ENCODE measurements around the gene NBPF3.

DNA sequence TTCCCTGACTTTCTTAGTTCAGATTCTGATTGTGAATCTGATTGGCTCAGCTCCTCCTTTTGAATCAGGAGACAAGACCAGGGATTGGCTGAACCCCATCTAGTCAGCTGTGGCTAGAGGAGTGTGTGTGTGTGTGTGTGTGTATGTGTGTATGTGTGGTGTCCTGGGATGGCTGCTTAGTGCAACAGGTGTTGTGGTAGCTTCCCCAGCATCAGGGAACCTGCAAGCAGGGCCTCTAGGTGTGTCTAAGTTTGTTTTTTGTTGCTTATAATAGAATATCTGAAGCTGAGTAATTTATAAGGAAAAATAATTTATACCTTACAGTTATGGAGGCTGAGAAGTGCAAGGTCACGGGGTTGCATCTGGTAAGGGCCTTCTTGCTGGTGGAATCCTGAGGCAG lies 56.1 kb downstream of the NBPF3 start:
- TF ChIP-seq TARDBP (IDR thresholded peaks at IDR 0.05) (no peak), ELF4 (IDR thresholded peaks at IDR 0.05) (no peak), L3MBTL2 (conservative IDR thresholded peaks at IDR 0.05) (no peak), HDGF (IDR thresholded peaks at IDR 0.05; ENCODE audit: borderline replicate concordance) (no peak), FOXA1 (IDR thresholded peaks at IDR 0.05) (no peak), BHLHE40 (IDR thresholded peaks at IDR 0.05; ENCODE audit: borderline replicate concordance) (no peak), SP1 (IDR thresholded peaks at IDR 0.05) (no peak), ZNF384 (IDR thresholded peaks at IDR 0.05) (no peak), FOXK2 (IDR thresholded peaks at IDR 0.05) (no peak), FOXM1 (IDR thresholded peaks at IDR 0.05; ENCODE audit: borderline replicate concordance) (no peak)
